ENCODE measurements around the gene PRSS27.
"Not testable (repeated sequence)": the region's sequence is repeated elsewhere in the genome, so short reads cannot be mapped to it uniquely, and the experiment has no call there.

PRSS27 gene

GRCh38 chr16:2707368-2708289 is 12.4 kb downstream of the PRSS27 start:
- no peak for DNase-seq

- DNase-seq = no peak
Observed at GRCh38 chr16:2706611-2707311, 13.3 kb downstream of the PRSS27 start.

GRCh38 chr16:2706085-2706484 is 13.9 kb downstream of the PRSS27 start:
- DNase-seq = no peak

- no peak for DNase-seq
Observed at GRCh38 chr16:2705351-2705750, 14.7 kb downstream of the PRSS27 start.

- no peak for DNase-seq
Observed at GRCh38 chr16:2704983-2705275, 15.1 kb downstream of the PRSS27 start.

- no peak for DNase-seq
Observed at GRCh38 chr16:2704166-2704982, 15.7 kb downstream of the PRSS27 start.

- DNase-seq = no peak
Observed at GRCh38 chr16:2702871-2703745, 16.9 kb downstream of the PRSS27 start.

GRCh38 chr16:2702438-2702825 is 17.6 kb downstream of the PRSS27 start:
- no peak for DNase-seq

- DNase-seq = no peak
Observed at GRCh38 chr16:2701713-2702437, 18.1 kb downstream of the PRSS27 start.

GRCh38 chr16:2701272-2701671 is 18.8 kb downstream of the PRSS27 start:
- no peak for DNase-seq

- DNase-seq = no peak
Observed at GRCh38 chr16:2700786-2701185, 19.2 kb downstream of the PRSS27 start.

GRCh38 chr16:2699791-2700600 is 20.0 kb downstream of the PRSS27 start:
- no peak for DNase-seq

- DNase-seq = no peak
Observed at GRCh38 chr16:2698965-2699750, 20.9 kb downstream of the PRSS27 start.

GRCh38 chr16:2698103-2698870 is 21.7 kb downstream of the PRSS27 start:
- DNase-seq = no peak

- no peak for DNase-seq
Observed at GRCh38 chr16:2697401-2697948, 22.5 kb downstream of the PRSS27 start.

GRCh38 chr16:2696601-2697250 is 23.3 kb downstream of the PRSS27 start:
- DNase-seq = not testable (repeated sequence)

GRCh38 chr16:2692948-2693651 is 26.9 kb downstream of the PRSS27 start:
- DNase-seq = no peak
